Large intestine (tissue), 12 donors: ENCODE results near the gene TMEM215. TPM values are rescaled to one million over a fixed set of nuclear protein-coding genes. Genes with fewer than 3 reads are reported as not detected.

Experiments used
- DNase-seq, 2 donors: peaks; one replicate each; pipeline versions ENCODE4 v3.0.0 to v3.0.0-alpha.2; 2013
- H3K27ac ChIP-seq: one replicate; pipeline ENCODE4 v1.5.1; 2013; ENCODE audit warnings: low read length
- H3K27me3 ChIP-seq: 2 replicates; pipeline ENCODE4 v1.6.1; 2013; ENCODE audit warnings: low read length; ENCODE audit not compliant: control insufficient read depth, insufficient read depth
- H3K36me3 ChIP-seq: 2 replicates; pipeline ENCODE4 v1.6.1; 2013; ENCODE audit warnings: low read length; ENCODE audit not compliant: control insufficient read depth, insufficient read depth
- H3K4me1 ChIP-seq: one replicate; pipeline ENCODE4 v1.6.1; 2013; ENCODE audit warnings: low read length; ENCODE audit not compliant: control insufficient read depth, insufficient read depth
- H3K4me3 ChIP-seq: one replicate; pipeline ENCODE4 v1.5.1; 2013; ENCODE audit warnings: low read length
- H3K9me3 ChIP-seq: one replicate; pipeline ENCODE4 v1.6.1; 2013; ENCODE audit warnings: mild to moderate bottlenecking, low read depth, low read length, moderate library complexity; ENCODE audit not compliant: control insufficient read depth
- WGBS: methylation state at CpG from one replicate; pipeline ENCODE4 v1.1.5; 2013; ENCODE audit warnings: low lambda C conversion rate; ENCODE audit not compliant: insufficient coverage; 5-methylcytosine and 5-hydroxymethylcytosine counted together
- long read RNA-seq, 11 donors: transcript quantifications; one replicate each; lab custom pipeline, GENCODE V29; 2026
- polyA plus RNA-seq: library from polyadenylated mRNA; unstranded; fragments of 120-200 nt; gene quantifications from one replicate; pipeline ENCODE4 v1.2.1, GENCODE V29; 2013

The TMEM215 gene
- 0.06 TPM for polyA plus RNA-seq
- long read RNA-seq, donor 1, partial matches to known transcripts = 0 of 1 reads
- long read RNA-seq, donor 1, other reads (novel, unspliced or antisense) = 0 of 1 reads
- long read RNA-seq, donor 2 = 0 reads
- long read RNA-seq, donor 3 = 0 reads
- long read RNA-seq, donor 4 = 0 reads
- long read RNA-seq, donor 5 = 0 reads
- long read RNA-seq, donor 6 = 0 reads
- long read RNA-seq, donor 7 = 0 reads
- long read RNA-seq, donor 8 = 0 reads
- long read RNA-seq, donor 9 = 0 reads
- long read RNA-seq, donor 10 = 0 reads
- long read RNA-seq, donor 11 = 0 reads

GRCh38 chr9:32783168-32783891 lies at the start of gene TMEM215:
Gene TMEM215 (plus strand): TSS chr9:32783540. CDS start chr9:32784184, 644 bp downstream.
- Histone ChIP-seq H3K9me3 (peaks cover 4% of the 10 kb centered on the region), H3K36me3 (no peaks in the 10 kb centered on the region), H3K27me3 (peaks cover 42% of the 10 kb centered on the region), H3K4me3 (peak within 1 kb of the TSS; percentile 6), H3K27ac (no peak within 1 kb of the TSS), H3K4me1 (no peaks in the 10 kb centered on the region)
- 6% methylated on average over 3 of the region's 59 CpGs for WGBS
- DNase-seq = no peak

GRCh38 chr9:32735476-32735875 lies 47.9 kb upstream of the TMEM215 start:
- no CpG with 5 or more reads among the region's 3 CpGs for WGBS
- DNase-seq = no peak
- Histone ChIP-seq H3K4me3 (no peak overlapping the region), H3K27ac (no peak overlapping the region), H3K36me3 (no peaks in the 10 kb centered on the region), H3K9me3 (no peaks in the 10 kb centered on the region), H3K27me3 (no peaks in the 10 kb centered on the region), H3K4me1 (no peaks in the 10 kb centered on the region)

- Histone ChIP-seq H3K36me3 (no peaks in the 10 kb centered on the region), H3K27ac (no peak overlapping the region), H3K4me1 (no peaks in the 10 kb centered on the region), H3K27me3 (no peaks in the 10 kb centered on the region), H3K9me3 (no peaks in the 10 kb centered on the region), H3K4me3 (no peak overlapping the region)
- DNase-seq = no peak
- no CpG with 5 or more reads among the region's 1 CpG for WGBS
These were observed 46.0 kb upstream of the TMEM215 start for GRCh38 chr9:32737378-32737777.

GRCh38 chr9:32738501-32739172 lies 44.7 kb upstream of the TMEM215 start:
- DNase-seq = no peak
- Histone ChIP-seq H3K9me3 (no peaks in the 10 kb centered on the region), H3K27ac (no peak overlapping the region), H3K4me1 (no peaks in the 10 kb centered on the region), H3K27me3 (no peaks in the 10 kb centered on the region), H3K4me3 (no peak overlapping the region), H3K36me3 (no peaks in the 10 kb centered on the region)
- no CpG with 5 or more reads among the region's 4 CpGs for WGBS

GRCh38 chr9:32741706-32742105 lies 41.6 kb upstream of the TMEM215 start:
- Histone ChIP-seq H3K4me1 (no peaks in the 10 kb centered on the region), H3K36me3 (no peaks in the 10 kb centered on the region), H3K27me3 (no peaks in the 10 kb centered on the region), H3K4me3 (no peak overlapping the region), H3K9me3 (no peaks in the 10 kb centered on the region), H3K27ac (no peak overlapping the region)
- WGBS = no CpG with 5 or more reads among the region's 4 CpGs
- DNase-seq = no peak

- no CpG with 5 or more reads among the region's 2 CpGs for WGBS
- H3K36me3 ChIP-seq = no peaks in the 10 kb centered on the region
These were observed 41.0 kb upstream of the TMEM215 start for GRCh38 chr9:32742296-32742695.

GRCh38 chr9:32748013-32748412 lies 35.3 kb upstream of the TMEM215 start:
- WGBS = 88% methylated on average over 1 of the region's 2 CpGs

More at GRCh38 chr9:32742296-32742695, 41.0 kb upstream of the TMEM215 start:
- no peak overlapping the region for H3K27ac ChIP-seq
- H3K27me3 ChIP-seq = no peaks in the 10 kb centered on the region
- DNase-seq = no peak
- no peaks in the 10 kb centered on the region for H3K4me1 ChIP-seq
- no peaks in the 10 kb centered on the region for H3K9me3 ChIP-seq
- H3K4me3 ChIP-seq = no peak overlapping the region

GRCh38 chr9:32755730-32756129 lies 27.6 kb upstream of the TMEM215 start:
- Histone ChIP-seq H3K27me3 (no peaks in the 10 kb centered on the region), H3K36me3 (no peaks in the 10 kb centered on the region), H3K4me1 (no peaks in the 10 kb centered on the region), H3K4me3 (no peak overlapping the region), H3K9me3 (peaks cover 3% of the 10 kb centered on the region), H3K27ac (no peak overlapping the region)
- DNase-seq = no peak
- WGBS = no CpG with 5 or more reads among the region's 22 CpGs

More at GRCh38 chr9:32748013-32748412, 35.3 kb upstream of the TMEM215 start:
- no peak overlapping the region for H3K4me3 ChIP-seq
- no peak overlapping the region for H3K27ac ChIP-seq
- H3K4me1 ChIP-seq = no peaks in the 10 kb centered on the region
- no peak for DNase-seq
- H3K36me3 ChIP-seq = no peaks in the 10 kb centered on the region
- H3K9me3 ChIP-seq = no peaks in the 10 kb centered on the region
- no peaks in the 10 kb centered on the region for H3K27me3 ChIP-seq

- 78% methylated on average over 4 of the region's 5 CpGs for WGBS
These were observed 19.2 kb upstream of the TMEM215 start for GRCh38 chr9:32764139-32764538.

GRCh38 chr9:32775283-32775682 lies 8.1 kb upstream of the TMEM215 start:
- no peaks in the 10 kb centered on the region for H3K27me3 ChIP-seq
- H3K9me3 ChIP-seq = no peaks in the 10 kb centered on the region
- no peak overlapping the region for H3K4me3 ChIP-seq
- H3K36me3 ChIP-seq = no peaks in the 10 kb centered on the region
- 50% methylated on average over 1 of the region's 1 CpG for WGBS
- DNase-seq = no peak
- H3K27ac ChIP-seq = no peak overlapping the region
- no peaks in the 10 kb centered on the region for H3K4me1 ChIP-seq

More at GRCh38 chr9:32764139-32764538, 19.2 kb upstream of the TMEM215 start:
- DNase-seq = no peak
- Histone ChIP-seq H3K27ac (no peak overlapping the region), H3K4me3 (no peak overlapping the region), H3K4me1 (no peaks in the 10 kb centered on the region), H3K9me3 (no peaks in the 10 kb centered on the region), H3K27me3 (no peaks in the 10 kb centered on the region), H3K36me3 (no peaks in the 10 kb centered on the region)
